ENCODE data around the gene PRDX1.
"Not testable (repeated sequence)": the region's sequence is repeated elsewhere in the genome, so short reads cannot be mapped to it uniquely, and the experiment has no call there.

The PRDX1 gene

DNA sequence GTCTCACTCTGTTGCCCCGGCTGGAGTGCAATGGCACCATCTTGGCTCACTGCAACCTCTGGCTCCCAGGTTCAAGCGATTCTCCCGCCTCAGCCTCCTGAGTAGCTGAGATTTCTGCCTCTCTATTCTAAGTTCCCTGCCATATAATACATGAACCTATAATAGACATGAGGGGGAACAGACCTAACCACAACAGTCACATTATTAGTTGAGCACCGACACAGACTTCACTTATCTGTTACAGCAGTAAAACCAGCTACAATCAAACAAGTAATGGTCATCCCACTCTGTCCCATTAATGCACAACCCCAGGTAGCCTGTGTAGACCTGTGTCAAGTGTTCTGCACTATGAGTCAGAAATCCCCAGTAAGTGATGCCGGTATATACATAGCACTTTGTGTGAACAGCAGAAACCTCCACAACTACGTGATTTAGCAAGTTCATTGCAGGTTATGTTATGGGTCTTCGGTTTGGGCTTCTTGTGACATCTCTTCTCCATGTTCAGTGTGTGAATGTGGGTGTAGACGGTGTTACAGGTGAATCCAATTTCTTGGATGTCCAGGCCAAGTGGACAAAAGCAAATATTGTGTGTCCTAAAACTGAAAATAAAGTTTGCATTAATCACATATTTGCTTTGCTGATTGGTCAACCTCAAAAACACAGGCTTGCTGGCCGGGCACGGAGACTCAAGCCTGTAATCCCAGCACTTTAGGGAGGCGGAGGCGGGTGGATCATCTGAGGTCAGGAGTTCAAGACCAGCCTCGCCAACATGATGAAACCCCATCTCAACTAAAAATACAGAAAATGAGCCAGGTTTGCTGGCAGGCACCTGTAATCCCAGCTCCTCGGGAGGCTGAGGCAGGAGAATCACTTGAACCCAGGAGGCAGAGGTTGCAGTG, 18.0 kb downstream of the PRDX1 start:
- DNase-seq (ENCODE audit: low spot score), result no peak

DNA sequence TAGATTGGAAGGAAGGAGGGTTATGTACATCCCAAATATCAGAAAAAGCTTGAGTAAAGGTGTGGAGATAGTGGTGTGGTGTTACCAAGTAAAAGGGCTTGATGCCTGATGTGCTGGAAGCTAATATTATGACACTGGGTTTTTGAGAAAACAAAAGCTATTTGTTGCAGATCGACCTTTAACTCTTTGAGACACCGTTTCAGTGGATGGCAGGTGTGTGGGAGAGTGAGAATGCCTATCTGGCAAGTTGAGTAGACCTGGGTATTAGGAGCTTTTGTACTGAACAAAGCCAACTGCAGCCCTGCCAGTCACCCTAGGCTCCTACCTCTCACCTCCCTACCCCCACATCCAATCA, 20.2 kb downstream of the PRDX1 start:
- DNase-seq (ENCODE audit: low spot score), result no peak

DNA sequence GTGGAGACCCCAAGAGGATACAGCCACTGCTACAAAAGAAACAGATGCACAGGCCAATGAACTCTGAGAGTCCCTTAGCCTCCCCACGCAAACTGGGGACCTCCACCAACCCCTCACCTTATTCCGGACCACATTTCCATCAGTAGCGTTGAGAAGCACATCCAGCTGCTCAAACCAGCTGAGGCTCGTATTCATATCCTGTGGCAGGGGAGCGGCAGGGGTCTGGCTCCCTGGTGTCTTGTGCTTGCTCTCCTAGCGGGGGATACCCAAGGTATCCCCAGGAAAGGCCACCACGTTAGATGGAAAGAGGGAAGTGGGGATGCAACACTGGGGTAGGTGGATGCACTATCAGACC, 22.3 kb downstream of the PRDX1 start:
- DNase-seq (ENCODE audit: low spot score), result no peak

- no peak for DNase-seq (ENCODE audit: low spot score)
Measured at GRCh38 chr1:45498279-45498678, 23.4 kb downstream of the PRDX1 start.

- peak; percentile 71 for DNase-seq (ENCODE audit: low spot score)
Measured at GRCh38 chr1:45493116-45493697, 28.5 kb downstream of the PRDX1 start.

DNA sequence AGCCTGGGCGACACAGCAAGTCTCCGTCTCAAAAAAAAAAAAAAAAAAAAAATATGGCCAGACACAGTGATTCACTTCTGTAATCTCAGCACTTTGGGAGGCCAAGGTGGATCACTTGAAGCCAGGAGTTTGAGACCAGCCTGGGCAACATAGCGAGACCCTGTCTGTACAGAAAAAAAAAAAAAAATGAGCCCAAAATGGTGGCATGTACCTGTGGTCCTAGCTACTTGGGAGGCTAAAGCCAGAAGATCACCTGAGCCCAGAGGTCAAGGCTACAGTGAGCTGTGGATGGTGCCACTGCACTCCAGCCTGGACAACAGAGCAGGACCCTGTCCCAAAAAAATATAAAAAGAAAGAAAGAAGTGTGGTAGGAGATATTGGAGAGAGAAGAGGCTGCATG, 29.0 kb downstream of the PRDX1 start:
- DNase-seq (ENCODE audit: low spot score), result no peak

DNA sequence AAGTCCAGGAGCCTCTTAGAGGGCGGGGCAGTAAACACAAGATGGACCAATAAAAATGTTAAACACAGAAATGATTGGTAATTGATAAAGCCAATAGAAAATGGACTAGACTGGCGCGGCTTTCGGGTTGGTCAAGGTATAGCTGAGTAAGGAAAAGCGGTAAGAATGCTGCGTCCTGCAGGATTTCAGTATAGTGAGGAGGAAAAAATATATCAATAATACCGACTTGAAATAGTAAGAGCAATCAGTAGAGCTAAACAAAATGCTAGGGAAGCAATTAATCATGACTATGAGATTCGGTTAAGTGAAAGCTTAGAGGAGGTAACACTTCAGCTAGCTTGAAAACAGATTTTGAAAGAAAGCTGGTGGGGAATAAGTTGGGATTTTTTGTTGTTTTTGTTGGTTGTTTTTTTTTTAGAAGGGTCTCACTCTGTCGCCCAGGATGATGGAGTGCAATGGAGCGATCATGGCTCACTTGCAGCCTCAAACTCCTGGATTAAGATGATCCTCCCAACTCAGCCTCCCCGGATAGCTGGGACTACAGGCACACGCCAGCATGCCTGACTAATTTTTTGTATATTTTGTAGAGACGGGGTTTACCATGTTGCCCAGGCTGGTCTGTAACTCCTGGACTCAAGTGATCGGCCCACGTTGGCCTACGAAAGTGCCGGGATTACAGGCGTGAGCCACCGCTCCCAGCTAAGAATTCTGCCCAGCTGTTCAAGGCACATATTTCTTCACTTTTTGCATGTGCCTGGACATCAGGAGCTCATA, 30.0 kb downstream of the PRDX1 start:
- DNase-seq (ENCODE audit: low spot score), result no peak

DNA sequence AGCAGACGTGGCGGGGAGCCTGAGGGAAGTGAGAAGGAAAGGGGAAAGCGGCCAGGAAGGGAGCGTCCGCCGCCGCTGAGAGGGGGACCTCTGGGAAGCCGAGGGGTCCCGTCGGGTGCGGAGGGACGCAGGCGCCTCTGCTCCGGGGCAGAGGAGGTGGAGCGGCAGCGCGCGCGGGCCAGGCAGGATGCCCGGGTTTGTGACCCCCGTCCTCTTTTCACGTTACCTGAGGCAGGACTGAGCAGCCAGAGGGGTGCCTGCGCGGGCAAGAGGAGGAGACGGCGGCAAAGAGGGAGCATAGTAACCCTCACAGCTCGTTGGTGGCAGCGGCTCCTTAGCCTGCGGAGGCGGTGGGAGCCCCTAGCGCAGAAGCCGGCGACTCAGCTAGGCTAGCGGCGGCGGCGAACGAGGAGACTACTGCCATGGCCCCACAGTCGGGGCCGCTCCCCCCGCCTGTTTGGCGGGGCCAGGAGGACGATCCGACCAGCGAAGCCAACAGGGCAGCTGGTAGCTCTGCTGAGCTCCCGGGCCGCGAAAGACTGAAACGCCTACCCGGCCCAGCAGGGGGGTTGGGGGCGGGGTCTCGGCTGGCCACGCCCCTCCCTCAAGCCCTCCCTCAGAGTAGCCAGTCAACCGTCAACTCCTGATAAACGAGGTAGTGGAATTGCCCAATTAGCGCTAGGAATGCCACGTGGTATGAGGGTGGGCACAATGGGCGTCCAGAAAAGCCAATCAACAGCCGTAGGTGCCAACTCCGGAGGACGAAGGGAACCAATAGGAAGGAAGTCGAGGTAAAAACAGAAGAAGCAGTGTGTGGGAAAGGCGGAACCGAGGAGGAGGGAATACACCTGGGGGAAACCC, 30.8 kb downstream of the PRDX1 start, which contains the start of gene TESK2:
TSS of gene TESK2 (minus strand) at position 538 of the 861 bp plus-strand sequence. CDS start 33,378 bp downstream, outside the sequence.
- peak; percentile 99 for DNase-seq (ENCODE audit: low spot score)

DNA sequence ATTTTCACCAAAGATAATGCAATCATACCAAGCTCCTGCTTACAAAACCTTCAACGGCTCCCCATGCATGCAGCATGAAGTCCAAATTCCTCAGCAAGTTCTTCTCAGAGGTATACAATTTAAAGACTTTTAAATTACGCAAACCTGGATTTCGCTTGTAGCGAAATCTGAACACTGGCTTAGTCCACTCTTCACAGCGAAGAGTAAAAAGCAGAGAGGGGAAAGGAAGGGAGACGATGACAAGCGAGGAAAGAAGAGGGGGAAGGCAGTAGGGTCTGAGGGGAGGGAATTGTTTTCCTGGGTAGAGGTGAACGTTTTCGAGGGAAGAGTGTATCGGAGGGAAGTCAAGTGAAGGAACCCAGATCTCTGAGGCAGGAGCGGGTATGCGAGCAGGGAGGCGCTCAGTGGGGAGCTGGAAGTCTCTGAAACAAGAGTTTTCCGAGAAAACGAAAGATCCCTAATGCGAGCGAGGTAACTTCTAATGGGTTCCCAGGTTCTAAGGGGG, 31.5 kb downstream of the PRDX1 start:
- no peak for DNase-seq (ENCODE audit: low spot score)

DNA sequence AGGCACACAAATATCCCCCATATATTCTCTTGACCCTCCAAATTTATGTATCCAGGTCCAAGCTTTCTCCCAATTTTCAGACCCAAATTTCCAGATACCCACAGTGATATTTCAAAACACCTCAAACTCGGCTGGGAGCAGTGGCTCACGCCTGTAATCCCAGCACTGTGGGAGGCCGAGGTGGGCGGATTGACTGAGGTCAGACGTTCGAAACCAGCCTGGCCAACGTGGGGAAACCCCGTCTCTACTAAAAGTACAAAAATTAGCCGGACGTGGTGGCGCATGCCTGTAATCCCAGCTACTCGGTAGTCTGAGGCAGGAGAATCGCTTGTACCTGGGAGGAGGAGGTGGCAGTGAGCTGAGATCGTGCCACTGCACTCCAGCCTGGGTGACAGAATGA, 32.3 kb downstream of the PRDX1 start:
- DNase-seq (ENCODE audit: low spot score), result not testable (repeated sequence)

DNA sequence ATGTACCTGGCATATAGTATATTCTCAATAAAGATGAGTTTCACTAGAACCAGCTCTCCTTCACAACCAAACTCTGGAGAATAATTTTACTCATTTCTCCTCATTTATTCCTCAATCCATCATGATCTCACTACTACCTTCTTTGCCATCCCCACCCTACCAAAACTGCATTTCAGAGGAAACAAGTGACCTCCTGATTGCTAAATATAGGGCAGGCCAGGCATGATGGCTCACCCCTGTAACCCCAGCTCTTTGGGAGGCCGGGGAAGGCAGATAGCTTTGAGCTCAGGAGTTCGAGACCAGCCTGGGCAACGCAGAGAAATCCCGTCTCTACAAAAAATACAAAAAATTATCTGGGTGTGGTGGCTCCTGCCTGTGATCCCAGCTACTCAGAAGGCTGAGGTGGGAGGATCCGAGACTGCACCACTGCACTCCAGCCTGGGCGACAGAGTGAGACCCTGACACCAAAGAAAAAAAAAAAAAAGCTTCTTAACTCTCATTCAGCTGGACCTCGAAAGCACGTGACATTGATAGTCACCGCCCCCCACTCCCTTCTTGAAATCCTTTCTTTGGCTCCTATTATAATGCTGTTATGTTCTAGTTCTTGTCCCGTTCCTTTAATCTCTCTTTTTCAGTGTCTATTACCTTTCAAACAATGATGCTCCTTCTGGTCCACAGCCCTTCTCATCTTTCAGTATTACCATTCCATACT, 32.9 kb downstream of the PRDX1 start:
- DNase-seq (ENCODE audit: low spot score), result no peak

- no peak for DNase-seq (ENCODE audit: low spot score)
Measured at GRCh38 chr1:45485949-45486348, 35.7 kb downstream of the PRDX1 start.

DNA sequence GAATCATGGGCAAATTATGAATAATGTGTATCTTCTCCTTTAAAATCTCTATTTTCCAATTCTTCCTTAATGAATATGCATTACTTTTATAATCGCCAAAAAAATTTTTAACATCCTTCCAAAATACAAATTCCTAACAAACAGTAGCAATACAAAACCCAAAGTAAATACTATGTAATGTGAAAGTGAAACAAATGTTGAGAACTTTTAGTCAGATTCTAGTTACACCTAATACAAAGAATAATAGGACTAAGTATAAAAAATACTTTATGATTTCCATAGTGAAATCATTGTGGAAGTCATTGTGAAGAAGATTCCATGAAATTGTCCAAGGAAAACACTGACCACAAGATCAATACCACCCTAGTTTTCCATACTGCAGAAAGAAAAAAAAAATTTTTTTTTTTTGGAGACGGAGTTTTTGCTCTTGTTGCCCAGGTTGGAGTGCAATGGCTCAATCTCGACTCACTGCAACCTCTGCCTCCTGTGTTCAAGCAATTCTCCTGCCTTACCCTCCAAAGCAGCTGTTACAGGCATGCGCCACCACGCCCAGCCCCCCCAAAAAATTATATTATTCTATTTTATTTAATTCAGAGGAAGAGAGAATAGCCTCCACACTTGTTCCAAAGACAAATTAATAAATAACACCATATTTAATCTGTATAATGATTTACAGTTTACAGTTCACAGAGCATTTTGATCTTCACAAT, 42.5 kb downstream of the PRDX1 start:
- DNase-seq (ENCODE audit: low spot score), result no peak

DNA sequence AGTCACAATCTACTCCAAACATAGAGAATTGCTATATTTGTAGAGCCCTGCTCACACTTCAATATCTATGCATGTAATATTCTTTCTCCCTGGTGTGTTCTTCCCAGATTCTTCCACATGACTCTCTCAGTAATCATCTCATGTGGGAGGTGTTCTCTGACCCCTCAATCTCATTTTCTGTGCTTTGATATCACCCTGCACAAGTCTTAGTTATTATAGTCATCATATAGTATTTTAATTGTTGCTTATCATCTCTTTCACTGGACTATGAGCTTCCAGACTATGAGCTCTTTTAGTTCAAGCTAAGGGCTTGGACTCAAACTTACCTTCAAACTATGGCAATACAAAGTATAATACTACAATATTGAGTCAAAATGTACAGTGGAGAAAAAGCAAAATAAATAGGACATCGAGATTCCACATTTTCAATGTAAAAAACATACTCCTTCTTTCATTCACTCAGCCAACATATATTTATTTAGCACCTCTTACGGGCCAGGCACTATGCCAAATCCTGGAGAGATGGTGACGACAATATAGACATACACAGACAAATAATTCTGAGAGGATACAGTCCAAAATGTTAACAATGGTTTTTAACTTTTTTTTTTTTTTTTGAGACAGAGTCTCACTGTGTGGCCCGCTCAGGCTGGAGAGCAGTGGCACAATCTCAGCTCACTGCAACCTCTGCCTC, 43.4 kb downstream of the PRDX1 start:
- no peak for DNase-seq (ENCODE audit: low spot score)

GRCh38 chr1:45477646-45478045, 44.0 kb downstream of the PRDX1 start:
- DNase-seq (ENCODE audit: low spot score), result no peak

GRCh38 chr1:45474194-45474593, 47.5 kb downstream of the PRDX1 start:
- not testable (repeated sequence) for DNase-seq (ENCODE audit: low spot score)

DNA sequence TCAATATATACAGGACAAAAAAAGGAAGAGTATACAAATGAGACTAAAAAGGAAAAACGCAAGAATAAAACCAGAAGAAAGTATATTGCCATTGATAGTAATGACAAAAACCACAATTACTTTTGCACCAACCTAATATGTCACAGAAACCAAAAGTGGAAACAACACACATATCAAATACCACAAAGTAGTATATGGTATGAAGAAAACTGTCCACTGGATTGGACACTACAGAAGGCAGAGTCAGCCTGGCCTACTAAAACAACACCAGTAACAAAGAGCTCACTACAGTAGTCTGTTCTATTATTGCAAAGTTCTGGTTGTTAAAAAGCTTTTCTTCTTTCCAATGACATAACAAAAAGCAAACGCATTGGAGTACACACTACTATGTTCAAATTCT, 48.4 kb downstream of the PRDX1 start:
- no peak for DNase-seq (ENCODE audit: low spot score)

DNA sequence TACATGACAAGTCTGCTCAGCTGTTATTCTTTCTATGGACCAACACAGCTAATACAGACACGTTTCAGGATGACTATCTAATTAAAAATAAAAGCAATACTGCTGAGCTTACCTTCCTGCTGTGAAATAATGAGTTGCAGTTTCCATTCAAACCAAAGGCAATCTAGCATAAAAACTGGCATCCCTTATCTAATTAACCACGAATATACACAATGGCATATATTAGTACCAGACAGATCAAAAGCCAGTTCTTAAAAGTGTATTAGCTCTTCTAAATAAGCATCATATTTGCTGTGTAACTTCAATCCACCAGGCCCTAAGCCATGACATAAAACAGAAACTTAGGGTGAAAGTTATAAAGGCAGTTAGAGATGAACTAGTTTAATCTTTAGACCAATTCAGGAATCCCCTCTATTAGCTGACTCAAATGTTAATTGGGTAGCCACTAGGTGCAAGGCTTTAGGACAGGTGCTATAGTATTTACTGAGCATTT, 51.3 kb downstream of the PRDX1 start:
- no peak for DNase-seq (ENCODE audit: low spot score)

DNA sequence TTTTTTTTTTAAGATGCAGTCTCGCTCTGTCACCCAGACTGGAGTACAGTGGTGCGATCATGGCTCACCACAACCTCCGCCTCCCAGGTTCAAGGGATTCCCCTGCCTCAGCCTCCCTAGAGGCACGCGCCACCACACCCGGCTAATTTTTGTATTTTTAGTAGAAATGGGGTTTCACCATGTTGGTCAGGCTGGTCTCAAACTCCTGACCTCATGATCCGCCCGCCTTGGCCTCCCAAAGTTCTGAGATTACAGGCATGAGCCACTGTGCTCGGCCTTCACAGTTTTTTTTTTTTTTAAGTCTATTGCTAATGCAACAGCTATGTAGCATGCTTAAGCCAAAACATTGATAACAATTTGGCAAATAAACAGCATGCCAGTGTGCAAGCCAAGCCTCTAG, 54.3 kb downstream of the PRDX1 start:
- DNase-seq (ENCODE audit: low spot score), result not testable (repeated sequence)

DNA sequence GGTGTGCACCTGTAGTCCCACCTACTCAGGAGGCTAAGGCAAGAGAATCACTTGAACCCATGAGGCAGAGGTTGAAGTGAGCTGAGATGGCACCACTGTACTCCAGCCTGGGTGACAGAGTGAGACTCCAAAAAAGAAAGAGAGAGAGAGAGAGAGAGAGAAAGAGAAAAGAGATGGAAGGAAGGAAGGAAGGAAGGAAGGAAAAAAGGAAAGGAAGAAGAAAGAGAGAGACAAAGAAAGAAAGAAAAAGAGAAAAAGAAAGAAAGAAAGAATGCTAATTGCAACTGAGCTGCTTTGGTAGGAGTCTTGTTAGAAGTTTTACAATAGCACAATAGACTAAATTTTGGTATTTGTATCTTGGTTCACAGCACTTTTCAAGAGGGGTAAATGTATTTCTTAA, 56.4 kb downstream of the PRDX1 start:
- DNase-seq (ENCODE audit: low spot score), result no peak

All from CD4-positive, alpha-beta T cell treated with Interleukin-2 at 100 ng/mL for 4 hours (primary cell).